ENCODE results near the gene LRRC45.
A peak's percentile ranks its signal among the peaks of the same experiment; 100 is the strongest.
"Not testable (repeated sequence)": the region's sequence is repeated elsewhere in the genome, so short reads cannot be mapped to it uniquely, and the experiment has no call there.

The LRRC45 gene

GRCh38 chr17:82022981-82023446 lies at the start of gene LRRC45:
Gene LRRC45 (plus strand): TSS chr17:82023305. CDS start chr17:82023644, 339 bp downstream.
- peak within 1 kb of the TSS; percentile 91 for H3K4me3 ChIP-seq (ENCODE audit: low read depth, low read length)
- H3K36me3 ChIP-seq (ENCODE audit: insufficient read depth, low read length) = no peaks in the 10 kb centered on the region
- H3K4me1 ChIP-seq (ENCODE audit: control insufficient read depth, insufficient read depth, low read length, unreplicated experiment) = peaks cover 11% of the 10 kb centered on the region
- peak within 1 kb of the TSS; percentile 67 for H2AFZ ChIP-seq (ENCODE audit: low read length, unreplicated experiment)
- no peak within 1 kb of the TSS for H3K27ac ChIP-seq (ENCODE audit: low read depth, low read length)
- H3K27me3 ChIP-seq (ENCODE audit: insufficient read depth, low read length) = no peaks in the 10 kb centered on the region
- no peaks in the 10 kb centered on the region for H3K79me2 ChIP-seq (ENCODE audit: control insufficient read depth, insufficient read depth, low read length, unreplicated experiment)

- no peaks in the 10 kb centered on the region for H3K27me3 ChIP-seq (ENCODE audit: insufficient read depth, low read length)
- no peak overlapping the region for H2AFZ ChIP-seq (ENCODE audit: low read length, unreplicated experiment)
- H3K36me3 ChIP-seq (ENCODE audit: insufficient read depth, low read length) = no peaks in the 10 kb centered on the region
- no peak overlapping the region for H3K4me3 ChIP-seq (ENCODE audit: low read depth, low read length)
- no peak overlapping the region for H3K27ac ChIP-seq (ENCODE audit: low read depth, low read length)
- H3K4me1 ChIP-seq (ENCODE audit: control insufficient read depth, insufficient read depth, low read length, unreplicated experiment) = peaks cover 6% of the 10 kb centered on the region
- no peaks in the 10 kb centered on the region for H3K79me2 ChIP-seq (ENCODE audit: control insufficient read depth, insufficient read depth, low read length, unreplicated experiment)
Measured at GRCh38 chr17:81973432-81973831, 49.7 kb upstream of the LRRC45 start.

- peaks cover 8% of the 10 kb centered on the region for H3K4me1 ChIP-seq (ENCODE audit: control insufficient read depth, insufficient read depth, low read length, unreplicated experiment)
- H3K79me2 ChIP-seq (ENCODE audit: control insufficient read depth, insufficient read depth, low read length, unreplicated experiment) = no peaks in the 10 kb centered on the region
- H3K36me3 ChIP-seq (ENCODE audit: insufficient read depth, low read length) = no peaks in the 10 kb centered on the region
- no peaks in the 10 kb centered on the region for H3K27me3 ChIP-seq (ENCODE audit: insufficient read depth, low read length)
- no peak overlapping the region for H3K27ac ChIP-seq (ENCODE audit: low read depth, low read length)
- peak overlapping the region; percentile 80 for H3K4me3 ChIP-seq (ENCODE audit: low read depth, low read length)
- peak overlapping the region; percentile 57 for H2AFZ ChIP-seq (ENCODE audit: low read length, unreplicated experiment)
Measured at GRCh38 chr17:81976332-81977210, 46.5 kb upstream of the LRRC45 start.

- H3K79me2 ChIP-seq (ENCODE audit: control insufficient read depth, insufficient read depth, low read length, unreplicated experiment) = no peaks in the 10 kb centered on the region
- H3K4me3 ChIP-seq (ENCODE audit: low read depth, low read length) = peak within 1 kb of the TSS; percentile 80
- no peaks in the 10 kb centered on the region for H3K36me3 ChIP-seq (ENCODE audit: insufficient read depth, low read length)
- peak within 1 kb of the TSS; percentile 73 for H2AFZ ChIP-seq (ENCODE audit: low read length, unreplicated experiment)
- peak within 1 kb of the TSS; percentile 78; the same call in 1 of the 2 replicates for H3K27ac ChIP-seq (ENCODE audit: low read depth, low read length)
- no peaks in the 10 kb centered on the region for H3K27me3 ChIP-seq (ENCODE audit: insufficient read depth, low read length)
- H3K4me1 ChIP-seq (ENCODE audit: control insufficient read depth, insufficient read depth, low read length, unreplicated experiment) = peaks cover 8% of the 10 kb centered on the region
Measured at GRCh38 chr17:81977211-81977808, 45.8 kb upstream of the LRRC45 start, which contains the start of gene ASPSCR1. Gene ASPSCR1 (plus strand): TSS chr17:81977629. CDS start chr17:81977647, 18 bp downstream.

- Histone ChIP-seq H3K36me3 (ENCODE audit: insufficient read depth, low read length) (no peaks in the 10 kb centered on the region), H3K79me2 (ENCODE audit: control insufficient read depth, insufficient read depth, low read length, unreplicated experiment) (no peaks in the 10 kb centered on the region), H3K4me3 (ENCODE audit: low read depth, low read length) (peak overlapping the region; percentile 80), H3K4me1 (ENCODE audit: control insufficient read depth, insufficient read depth, low read length, unreplicated experiment) (peaks cover 8% of the 10 kb centered on the region), H3K27ac (ENCODE audit: low read depth, low read length) (no peak overlapping the region), H3K27me3 (ENCODE audit: insufficient read depth, low read length) (no peaks in the 10 kb centered on the region), H2AFZ (ENCODE audit: low read length, unreplicated experiment) (no peak overlapping the region)
Measured at GRCh38 chr17:81978524-81979298, 44.4 kb upstream of the LRRC45 start.

GRCh38 chr17:81980122-81980521 lies 43.0 kb upstream of the LRRC45 start:
- Histone ChIP-seq H2AFZ (ENCODE audit: low read length, unreplicated experiment) (no peak overlapping the region), H3K27me3 (ENCODE audit: insufficient read depth, low read length) (no peaks in the 10 kb centered on the region), H3K36me3 (ENCODE audit: insufficient read depth, low read length) (no peaks in the 10 kb centered on the region), H3K4me1 (ENCODE audit: control insufficient read depth, insufficient read depth, low read length, unreplicated experiment) (peaks cover 8% of the 10 kb centered on the region), H3K4me3 (ENCODE audit: low read depth, low read length) (no peak overlapping the region), H3K27ac (ENCODE audit: low read depth, low read length) (no peak overlapping the region), H3K79me2 (ENCODE audit: control insufficient read depth, insufficient read depth, low read length, unreplicated experiment) (no peaks in the 10 kb centered on the region)

GRCh38 chr17:81980707-81981343 lies 42.3 kb upstream of the LRRC45 start:
- H3K4me3 ChIP-seq (ENCODE audit: low read depth, low read length) = no peak overlapping the region
- no peaks in the 10 kb centered on the region for H3K79me2 ChIP-seq (ENCODE audit: control insufficient read depth, insufficient read depth, low read length, unreplicated experiment)
- peaks cover 8% of the 10 kb centered on the region for H3K4me1 ChIP-seq (ENCODE audit: control insufficient read depth, insufficient read depth, low read length, unreplicated experiment)
- no peaks in the 10 kb centered on the region for H3K36me3 ChIP-seq (ENCODE audit: insufficient read depth, low read length)
- no peaks in the 10 kb centered on the region for H3K27me3 ChIP-seq (ENCODE audit: insufficient read depth, low read length)
- no peak overlapping the region for H3K27ac ChIP-seq (ENCODE audit: low read depth, low read length)
- no peak overlapping the region for H2AFZ ChIP-seq (ENCODE audit: low read length, unreplicated experiment)

- H3K36me3 ChIP-seq (ENCODE audit: insufficient read depth, low read length); H3K79me2 ChIP-seq (ENCODE audit: control insufficient read depth, insufficient read depth, low read length, unreplicated experiment); H3K27me3 ChIP-seq (ENCODE audit: insufficient read depth, low read length); H2AFZ ChIP-seq (ENCODE audit: low read length, unreplicated experiment); H3K4me1 ChIP-seq (ENCODE audit: control insufficient read depth, insufficient read depth, low read length, unreplicated experiment); H3K27ac ChIP-seq (ENCODE audit: low read depth, low read length); H3K4me3 ChIP-seq (ENCODE audit: low read depth, low read length): not testable (repeated sequence)
Measured at GRCh38 chr17:81981511-81981910, 41.6 kb upstream of the LRRC45 start.

GRCh38 chr17:81983011-81983638 lies 40.0 kb upstream of the LRRC45 start:
- Histone ChIP-seq H3K4me1 (ENCODE audit: control insufficient read depth, insufficient read depth, low read length, unreplicated experiment) (peaks cover 2% of the 10 kb centered on the region), H3K27me3 (ENCODE audit: insufficient read depth, low read length) (no peaks in the 10 kb centered on the region), H2AFZ (ENCODE audit: low read length, unreplicated experiment) (no peak overlapping the region), H3K27ac (ENCODE audit: low read depth, low read length) (no peak overlapping the region), H3K36me3 (ENCODE audit: insufficient read depth, low read length) (no peaks in the 10 kb centered on the region), H3K79me2 (ENCODE audit: control insufficient read depth, insufficient read depth, low read length, unreplicated experiment) (no peaks in the 10 kb centered on the region), H3K4me3 (ENCODE audit: low read depth, low read length) (no peak overlapping the region)
